ENCODE data around the gene ABCB9.
"Not testable (repeated sequence)": the region's sequence is repeated elsewhere in the genome, so short reads cannot be mapped to it uniquely, and the experiment has no call there.

ABCB9 gene

GRCh38 chr12:122894193-122895121 is 71.8 kb downstream of the ABCB9 start:
- DNase-seq (ENCODE audit: low read depth): no peak

- DNase-seq (ENCODE audit: low read depth): no peak
These were observed 72.8 kb downstream of the ABCB9 start for GRCh38 chr12:122893208-122894153.

GRCh38 chr12:122892724-122893123 is 73.5 kb downstream of the ABCB9 start:
- not testable (repeated sequence) for DNase-seq (ENCODE audit: low read depth)

- DNase-seq (ENCODE audit: low read depth): no peak
These were observed 74.4 kb downstream of the ABCB9 start for GRCh38 chr12:122891661-122892525.

GRCh38 chr12:122889761-122890520 is 76.3 kb downstream of the ABCB9 start:
- no peak for DNase-seq (ENCODE audit: low read depth)

GRCh38 chr12:122888232-122888752 is 78.0 kb downstream of the ABCB9 start:
- DNase-seq (ENCODE audit: low read depth): no peak

- DNase-seq (ENCODE audit: low read depth): no peak
These were observed 78.4 kb downstream of the ABCB9 start for GRCh38 chr12:122887819-122888212.

- peak; percentile 29 for DNase-seq (ENCODE audit: low read depth)
These were observed 79.1 kb downstream of the ABCB9 start for GRCh38 chr12:122886851-122887818.

- no peak for DNase-seq (ENCODE audit: low read depth)
These were observed 80.1 kb downstream of the ABCB9 start for GRCh38 chr12:122886161-122886560.

GRCh38 chr12:122884860-122885259 is 81.4 kb downstream of the ABCB9 start:
- no peak for DNase-seq (ENCODE audit: low read depth)

- DNase-seq (ENCODE audit: low read depth): no peak
These were observed 82.0 kb downstream of the ABCB9 start for GRCh38 chr12:122884091-122884826.

- DNase-seq (ENCODE audit: low read depth): no peak
These were observed 83.2 kb downstream of the ABCB9 start for GRCh38 chr12:122882908-122883558.

- DNase-seq (ENCODE audit: low read depth): no peak
These were observed 85.6 kb downstream of the ABCB9 start for GRCh38 chr12:122880668-122881067.

GRCh38 chr12:122880155-122880667 is 86.1 kb downstream of the ABCB9 start:
- no peak for DNase-seq (ENCODE audit: low read depth)
